Activated CD8-positive, alpha-beta memory T cell treated with anti-CD3 and anti-CD28 coated beads, Interleukin-2, amount 50 U/mL, for 1 hour (primary cell): ENCODE results near the gene IFT22.
"Not testable (repeated sequence)": the region's sequence is repeated elsewhere in the genome, so short reads cannot be mapped to it uniquely, and the experiment has no call there.

ENCODE experiments used
- DNase-seq: peaks from one replicate; pipeline ENCODE4 v3.0.0-alpha.2; 2020; ENCODE audit errors: extremely low read depth

IFT22 gene

DNA sequence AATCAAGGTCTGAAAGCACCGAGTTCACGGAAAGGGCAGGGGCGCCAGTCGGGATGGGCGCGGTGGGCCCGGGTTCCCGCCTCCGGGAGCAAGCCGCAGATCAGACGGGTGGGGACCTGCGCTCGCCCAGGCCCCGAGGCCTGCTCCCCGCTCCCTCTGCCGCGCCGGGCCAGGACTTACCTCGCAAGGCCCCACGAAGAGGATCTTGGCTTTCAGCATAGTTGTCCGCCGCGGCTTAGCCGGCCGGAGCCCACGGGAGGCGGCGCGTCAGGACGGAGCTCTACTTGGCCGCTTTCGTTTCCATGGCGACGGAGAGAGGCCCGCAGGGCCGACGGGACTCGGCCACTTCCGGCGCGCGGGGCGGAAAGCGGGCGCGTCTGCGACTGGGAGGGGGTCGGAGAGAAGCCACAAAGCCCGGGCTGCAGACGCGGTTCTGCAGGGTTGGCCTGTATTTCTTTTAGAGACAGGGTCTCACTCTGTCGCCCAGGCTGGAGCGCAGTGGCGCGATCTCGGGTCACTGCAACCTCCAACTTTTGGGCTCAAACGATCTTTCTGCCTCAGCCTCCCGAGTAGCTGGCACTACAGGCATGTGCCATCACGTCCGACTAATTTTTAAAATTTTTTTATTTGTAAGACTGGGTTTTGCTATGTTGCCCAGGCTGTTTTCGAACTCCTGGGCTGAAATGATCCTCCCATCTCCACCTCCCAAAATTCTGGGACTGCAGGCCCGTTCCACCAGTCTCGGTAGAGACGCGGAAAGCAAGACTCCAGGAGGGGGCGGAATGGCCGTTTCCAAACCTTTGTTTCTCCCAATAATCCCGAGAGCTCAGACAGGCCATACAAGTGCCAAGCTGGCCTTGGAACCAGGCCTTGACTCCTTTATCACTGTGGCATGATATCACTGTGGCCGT lies at the start of gene IFT22:
TSS of gene IFT22 (minus strand) at position 322 of the 911 bp plus-strand sequence. CDS start at position 219, 103 bp downstream.
- DNase-seq, result peak; percentile 58

DNA sequence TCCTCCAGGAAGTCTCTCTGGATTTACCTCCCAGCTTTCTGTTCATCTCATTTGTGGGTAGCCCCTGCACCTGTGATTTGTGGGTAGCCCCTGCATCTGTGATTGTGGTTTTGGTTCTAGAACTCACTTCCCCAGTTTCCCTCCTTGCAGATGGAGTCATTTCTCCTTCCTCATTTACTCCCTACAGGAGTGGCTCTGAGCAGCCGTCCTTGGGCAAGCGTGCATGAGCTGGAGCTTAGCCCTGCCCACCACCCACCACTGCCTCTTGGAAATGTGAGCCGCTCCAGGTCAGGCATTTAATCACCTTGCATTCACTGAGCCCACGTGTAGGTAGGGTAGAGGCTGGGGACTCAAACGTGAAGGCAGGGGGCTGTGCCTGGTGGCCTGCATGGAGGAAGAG lies 49.2 kb upstream of the IFT22 start:
- no peak for DNase-seq

- no peak for DNase-seq
These were observed 47.0 kb upstream of the IFT22 start for GRCh38 chr7:101368422-101369165.

DNA sequence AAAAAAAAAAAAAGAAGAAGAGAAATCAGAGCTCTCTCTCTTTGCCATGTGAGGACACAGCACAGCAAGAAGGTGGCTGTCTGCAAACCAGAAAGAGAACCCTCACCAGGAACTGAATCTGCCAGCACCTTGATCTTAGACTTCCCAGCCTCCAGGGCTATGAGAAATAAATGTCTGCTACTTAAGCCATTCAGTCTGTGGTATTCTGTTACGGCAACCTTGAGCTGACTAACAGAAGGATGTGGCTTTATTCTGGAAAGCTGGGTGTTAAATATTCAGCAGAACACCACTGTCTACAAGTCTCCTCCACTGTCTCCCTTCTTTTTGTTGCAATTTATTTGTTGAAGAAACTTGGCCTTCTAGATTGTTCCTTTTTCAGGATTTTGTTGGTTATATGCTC lies 46.1 kb upstream of the IFT22 start:
- DNase-seq, result no peak

DNA sequence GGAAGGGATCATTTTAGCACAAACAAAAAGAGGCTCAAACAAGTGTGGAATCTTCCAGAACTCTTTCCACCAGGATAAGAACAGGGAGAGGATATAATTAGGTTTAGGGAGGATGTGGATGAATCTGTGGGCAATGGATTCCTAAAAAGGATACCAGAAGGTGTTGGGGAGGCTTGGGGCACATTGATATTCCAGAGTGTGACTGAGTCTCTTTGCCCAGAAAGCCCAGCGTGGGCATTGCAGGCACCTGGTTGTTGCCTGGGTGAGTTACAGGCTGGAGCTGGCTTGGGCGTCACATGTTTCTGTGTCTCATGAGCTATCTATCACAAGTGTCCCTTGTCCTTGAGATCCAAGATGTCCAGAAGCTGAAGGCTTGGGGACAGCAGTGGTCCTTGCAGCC lies 44.3 kb upstream of the IFT22 start:
- no peak for DNase-seq

DNA sequence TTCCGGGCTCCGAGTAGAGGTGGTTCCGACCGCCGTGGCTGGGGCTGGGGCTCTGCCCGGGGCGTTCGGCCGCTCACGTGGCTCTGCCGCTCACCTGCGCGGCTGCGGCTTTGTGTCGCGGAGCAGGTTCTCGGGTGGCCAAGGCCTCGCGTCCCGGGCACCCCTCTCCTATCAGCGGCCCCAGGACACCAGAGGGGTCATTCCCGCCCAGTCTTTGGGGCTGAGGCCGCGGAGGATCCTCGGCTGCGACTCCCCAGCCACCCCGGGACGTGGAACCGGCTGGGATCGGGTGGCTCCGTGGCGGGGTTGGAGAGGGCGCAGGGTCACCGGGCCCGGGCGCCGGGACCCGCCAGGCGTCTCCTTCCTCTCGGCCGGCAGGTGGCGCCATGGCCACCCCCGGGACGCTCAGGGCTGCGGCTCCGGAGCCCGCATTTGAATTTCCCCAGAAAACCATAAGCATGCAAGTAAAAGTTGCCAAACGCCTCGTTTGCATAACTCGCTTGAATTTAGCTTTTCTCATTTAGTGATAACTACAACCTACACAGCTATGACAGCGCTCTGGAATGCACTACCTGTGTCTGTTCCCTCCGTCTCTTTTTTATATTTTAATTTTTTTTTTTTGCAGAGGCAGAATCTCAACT lies 42.2 kb upstream of the IFT22 start:
- peak; percentile 23 for DNase-seq

DNA sequence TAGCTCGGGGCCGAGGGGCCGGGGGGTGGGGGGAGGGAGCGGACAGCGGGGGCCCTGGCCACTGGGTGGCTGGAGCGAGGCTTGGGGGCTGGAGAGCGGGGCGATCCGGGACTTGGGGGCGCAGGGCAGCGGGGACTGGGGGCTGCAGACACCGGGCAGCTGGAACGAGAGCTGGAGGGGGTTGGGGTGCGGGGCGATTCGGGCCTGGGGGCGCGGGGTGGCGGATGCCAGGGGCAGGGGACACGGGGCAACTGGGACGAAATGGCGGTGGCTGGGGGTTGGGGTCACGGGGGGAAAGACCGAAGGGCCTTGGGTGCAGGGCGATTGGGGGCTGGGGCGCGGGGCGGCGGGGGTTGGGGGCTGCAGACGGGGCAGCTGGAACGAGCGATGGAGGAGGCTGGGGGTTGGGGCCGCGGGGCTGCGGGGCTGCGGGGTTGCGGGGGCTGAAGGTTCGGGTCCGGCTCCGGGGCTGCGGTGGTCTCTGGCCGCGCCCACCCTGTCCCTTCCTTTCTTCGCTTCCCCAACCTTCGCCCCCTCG lies 41.7 kb upstream of the IFT22 start:
- no peak for DNase-seq

DNA sequence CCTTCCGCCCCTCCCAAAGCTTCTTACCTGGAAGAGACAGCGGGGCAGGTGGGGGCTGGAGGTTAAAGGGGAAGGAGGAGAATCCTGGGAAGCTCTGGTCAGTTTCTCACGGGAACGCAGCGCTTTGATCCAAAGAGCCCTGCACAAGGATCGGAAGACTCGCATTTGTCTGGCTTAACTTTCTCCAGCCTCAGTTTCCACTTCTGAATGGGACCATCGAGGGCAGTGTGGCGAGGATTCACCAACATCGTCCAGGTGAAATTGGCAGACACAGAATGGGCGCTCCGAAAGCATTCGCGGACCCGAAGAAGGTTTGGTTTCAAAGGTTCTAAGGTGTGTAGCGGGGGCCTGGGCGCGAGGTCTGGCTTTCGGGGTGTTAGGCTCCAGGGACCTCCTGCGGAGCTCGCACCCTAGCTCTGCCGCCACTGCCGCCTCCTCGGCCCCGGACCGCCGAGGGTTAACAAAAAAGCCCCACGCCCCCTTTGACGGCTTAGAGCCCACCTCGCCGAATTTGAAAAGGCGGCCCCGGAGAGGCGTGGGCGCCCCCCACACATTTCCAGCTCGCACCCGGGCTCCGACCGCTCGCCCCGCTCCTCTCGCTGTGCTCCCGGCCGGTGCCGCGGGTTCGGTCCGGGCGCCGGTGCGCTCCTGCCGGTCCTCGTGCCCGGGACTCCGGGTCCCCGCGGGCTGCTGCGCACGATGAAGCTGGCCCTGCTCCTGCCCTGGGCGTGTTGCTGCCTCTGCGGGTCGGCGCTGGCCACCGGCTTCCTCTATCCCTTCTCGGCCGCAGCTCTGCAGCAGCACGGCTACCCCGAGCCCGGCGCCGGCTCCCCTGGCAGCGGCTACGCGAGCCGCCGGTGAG lies 41.0 kb upstream of the IFT22 start, which contains the start of gene COL26A1:
TSS of gene COL26A1 (plus strand) at position 542 of the 862 bp plus-strand sequence. CDS start at position 700, 158 bp downstream.
- DNase-seq, result no peak

GRCh38 chr7:101357433-101357832 lies 35.8 kb upstream of the IFT22 start:
- DNase-seq, result no peak

- no peak for DNase-seq
These were observed 31.3 kb upstream of the IFT22 start for GRCh38 chr7:101352920-101353308.

DNA sequence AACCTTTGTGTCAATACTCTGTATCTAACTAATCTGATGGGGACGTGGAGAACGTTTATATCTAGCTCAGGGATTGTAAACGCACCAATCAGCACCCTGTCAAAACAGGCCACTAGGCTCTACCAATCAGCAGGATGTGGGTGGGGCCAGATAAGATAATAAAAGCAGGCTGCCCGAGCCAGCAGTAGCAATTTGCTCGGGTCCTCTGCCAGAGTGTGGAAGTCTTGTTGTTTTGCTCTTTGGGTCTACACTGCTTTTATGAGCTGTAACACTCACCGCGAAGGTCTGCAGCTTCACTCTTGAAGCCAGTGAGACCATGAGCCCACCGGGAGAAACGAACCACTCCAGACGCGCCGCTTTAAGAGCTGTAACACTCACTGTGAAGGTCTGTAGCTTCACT lies 27.7 kb upstream of the IFT22 start:
- DNase-seq, result not testable (repeated sequence)

GRCh38 chr7:101348456-101349067 lies 26.9 kb upstream of the IFT22 start:
- DNase-seq, result not testable (repeated sequence)

- no peak for DNase-seq
These were observed 25.9 kb upstream of the IFT22 start for GRCh38 chr7:101347477-101347876.

DNA sequence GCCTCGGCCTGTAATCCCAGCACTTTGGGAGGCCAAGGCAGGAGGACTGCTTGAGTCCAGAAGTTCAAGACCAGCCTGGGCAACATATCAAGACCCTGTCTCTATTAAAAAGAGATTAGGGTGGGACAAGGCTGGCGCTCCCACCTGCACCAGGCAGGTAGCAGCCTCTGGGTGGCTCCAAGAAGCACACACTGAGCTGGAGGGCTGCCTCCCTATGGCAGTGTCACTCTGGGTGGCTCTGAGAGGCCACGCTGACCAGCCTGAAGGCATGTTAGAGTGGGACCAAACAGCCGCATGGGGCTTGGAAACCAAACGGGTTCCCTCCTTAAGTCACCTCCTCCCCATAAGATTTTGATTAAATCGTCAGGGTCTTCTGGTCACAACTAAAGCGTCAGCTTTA lies 21.3 kb upstream of the IFT22 start:
- DNase-seq, result no peak

DNA sequence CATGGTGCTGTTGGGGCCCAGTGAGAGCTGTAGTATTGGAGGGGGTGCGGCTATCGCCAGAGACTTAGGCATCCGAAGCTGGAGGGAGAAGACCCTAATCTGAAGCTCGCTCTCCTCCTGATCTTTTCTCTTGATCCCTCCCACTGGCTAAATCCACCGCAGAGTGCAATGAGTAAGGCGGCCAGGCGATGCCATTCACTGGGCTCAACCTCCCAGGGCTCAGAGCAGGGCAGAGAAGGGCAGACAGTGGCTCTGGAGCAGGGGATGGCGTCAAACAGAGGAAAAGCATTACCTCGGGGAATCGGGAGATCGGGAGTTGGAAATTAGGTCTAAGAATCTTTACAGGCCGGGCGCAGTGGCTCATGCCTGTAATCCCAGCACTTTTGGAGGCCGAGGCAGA lies 18.8 kb upstream of the IFT22 start:
- DNase-seq, result no peak

- DNase-seq, result no peak
These were observed 12.3 kb upstream of the IFT22 start for GRCh38 chr7:101333912-101334311.

GRCh38 chr7:101332026-101332425 lies 10.4 kb upstream of the IFT22 start:
- DNase-seq, result no peak

DNA sequence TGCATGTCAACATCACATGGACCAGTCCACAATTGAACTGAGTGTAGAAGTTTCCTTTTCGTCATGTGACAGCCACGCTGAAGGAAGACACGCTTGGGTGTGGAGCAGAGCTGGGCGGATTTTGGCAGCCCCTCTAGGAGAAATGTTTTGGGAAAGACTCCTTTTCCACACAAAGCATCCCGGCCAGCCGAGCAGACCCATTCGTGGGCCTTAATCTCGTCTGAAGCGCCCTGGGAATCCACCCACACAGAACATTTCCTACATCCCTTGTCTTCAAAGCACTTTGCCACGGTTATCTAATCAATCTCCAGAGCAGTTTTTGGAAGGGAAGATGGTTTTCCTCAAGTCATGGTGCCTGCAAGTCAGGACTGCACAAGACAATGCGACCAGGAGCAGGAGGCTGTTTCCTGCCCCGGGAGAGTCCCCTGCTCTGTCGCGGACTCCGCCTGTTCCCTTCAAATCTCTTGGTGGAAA lies 8.4 kb upstream of the IFT22 start:
- no peak for DNase-seq

- no peak for DNase-seq
These were observed 6.5 kb upstream of the IFT22 start for GRCh38 chr7:101328159-101328558.

GRCh38 chr7:101319401-101319800 lies 2.2 kb downstream of the IFT22 start:
- DNase-seq, result no peak
